COLO829 (cell line): ENCODE data around the gene ASB4.

Experiments used
- DNase-seq: peaks from one replicate; pipeline ENCODE4 v3.0.0; 2012; ENCODE audit warnings: low spot score

ASB4 gene

GRCh38 chr7:95553939-95554338, 68.2 kb downstream of the ASB4 start:
- no peak for DNase-seq

- DNase-seq = no peak
Observed at GRCh38 chr7:95556777-95557176, 71.0 kb downstream of the ASB4 start.

DNA sequence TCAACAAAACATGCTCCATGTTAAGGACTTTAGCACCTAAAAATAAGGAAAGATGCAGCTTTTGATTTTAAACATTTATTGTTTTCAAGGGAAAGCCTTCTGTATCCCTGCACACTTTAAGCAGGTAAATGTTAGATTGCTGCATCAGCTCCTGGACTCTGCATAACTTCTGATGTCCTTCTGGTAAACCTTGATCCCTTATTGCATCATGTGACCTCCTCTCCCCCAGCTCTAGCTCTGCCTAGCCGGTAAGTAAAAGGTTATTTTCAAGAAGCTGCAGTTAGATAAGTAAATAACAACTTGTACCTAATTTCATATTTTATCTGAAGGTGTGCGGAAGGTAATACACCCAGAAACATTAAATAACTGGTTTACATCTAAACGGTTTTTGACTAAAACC, 73.1 kb downstream of the ASB4 start:
- no peak for DNase-seq

DNA sequence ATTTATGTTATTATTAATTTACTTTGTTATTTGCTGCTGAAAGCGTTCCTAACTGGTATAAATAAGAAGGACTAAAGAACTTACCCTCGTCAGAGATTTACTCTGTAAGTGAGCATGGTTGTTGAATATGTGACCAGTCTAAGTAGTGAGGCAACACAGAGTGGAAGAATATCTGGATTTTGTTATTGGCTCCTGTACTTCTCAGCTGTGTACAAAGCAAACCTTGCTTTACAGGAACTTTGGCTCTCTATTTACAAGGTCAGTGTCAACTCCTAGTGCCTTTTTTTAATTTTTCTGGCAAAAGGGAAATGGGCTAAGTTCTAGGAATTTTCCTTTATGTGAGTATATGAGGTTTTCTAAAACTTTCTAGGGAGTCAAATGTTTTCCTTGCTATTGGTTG, 74.9 kb downstream of the ASB4 start:
- DNase-seq = no peak

- no peak for DNase-seq
Observed at GRCh38 chr7:95569720-95570119, 84.0 kb downstream of the ASB4 start.

GRCh38 chr7:95577137-95577536, 91.4 kb downstream of the ASB4 start:
- peak; percentile 74 for DNase-seq

DNA sequence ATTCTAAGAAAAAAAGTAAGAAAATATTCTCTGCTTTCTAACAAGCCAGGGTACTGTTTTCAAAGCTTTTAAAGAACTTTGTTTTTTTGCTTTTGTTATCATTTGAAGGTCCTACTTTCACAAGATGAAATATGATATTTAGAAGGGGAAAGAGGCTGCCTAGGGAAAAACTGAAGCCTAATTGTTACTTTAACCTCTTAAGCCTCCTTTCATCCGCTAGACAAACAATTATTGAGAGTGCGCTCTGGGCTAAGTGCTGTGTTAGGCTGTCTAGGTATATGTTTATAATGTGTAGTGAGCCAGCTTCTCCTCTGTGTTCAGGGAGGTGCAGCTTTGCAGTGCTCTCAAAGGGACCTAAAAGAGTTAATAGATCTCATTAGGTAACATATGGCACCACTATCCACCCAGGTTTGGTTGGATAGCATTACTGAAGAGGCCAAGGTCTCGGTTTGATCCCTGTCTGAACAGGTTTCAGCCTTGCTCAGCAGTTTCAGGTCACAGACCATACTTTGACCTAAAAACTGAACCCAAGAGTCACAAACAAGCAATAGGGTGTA, 92.6 kb downstream of the ASB4 start:
- DNase-seq = peak; percentile 66

GRCh38 chr7:95579318-95579717, 93.6 kb downstream of the ASB4 start:
- DNase-seq = no peak

- no peak for DNase-seq
Observed at GRCh38 chr7:95581467-95581866, 95.7 kb downstream of the ASB4 start.

- no peak for DNase-seq
Observed at GRCh38 chr7:95582578-95583293, 97.0 kb downstream of the ASB4 start.

DNA sequence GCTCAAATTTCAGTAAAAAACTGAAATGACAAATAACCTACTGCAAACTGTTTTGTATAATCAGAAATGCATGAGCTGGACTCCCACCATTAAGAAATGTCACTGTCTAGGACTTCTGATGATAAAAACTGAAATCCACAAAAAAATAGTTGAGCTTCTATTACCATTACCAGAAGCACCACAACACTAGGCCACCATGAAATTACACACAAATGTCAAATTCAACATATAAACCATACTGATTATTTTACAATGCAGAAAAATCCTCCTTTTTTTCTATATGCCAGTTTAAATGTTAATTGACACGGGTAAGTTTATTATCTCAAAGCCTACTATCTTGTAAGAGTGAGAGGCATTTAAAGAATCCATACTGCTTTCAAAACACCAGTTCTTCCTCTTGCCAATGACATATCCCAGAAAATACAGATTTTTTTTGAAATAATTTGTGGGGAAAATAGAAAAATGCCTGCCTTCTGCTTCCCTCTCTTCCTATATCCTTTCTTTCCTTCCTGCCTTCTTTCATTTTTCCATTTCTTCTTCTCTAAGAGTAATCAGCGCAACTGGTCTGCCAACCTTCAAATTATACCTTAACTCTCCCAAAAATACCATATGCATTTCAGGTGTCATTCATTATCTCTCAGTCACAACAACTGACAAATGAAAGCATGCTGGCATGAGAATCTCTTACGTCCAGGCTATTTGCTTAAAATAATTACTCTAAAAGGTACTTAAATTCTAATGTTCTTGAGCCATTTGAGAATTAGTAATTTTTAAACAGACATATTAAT, 98.3 kb downstream of the ASB4 start:
- no peak for DNase-seq

- DNase-seq = no peak
Observed at GRCh38 chr7:95584769-95585425, 99.2 kb downstream of the ASB4 start.

DNA sequence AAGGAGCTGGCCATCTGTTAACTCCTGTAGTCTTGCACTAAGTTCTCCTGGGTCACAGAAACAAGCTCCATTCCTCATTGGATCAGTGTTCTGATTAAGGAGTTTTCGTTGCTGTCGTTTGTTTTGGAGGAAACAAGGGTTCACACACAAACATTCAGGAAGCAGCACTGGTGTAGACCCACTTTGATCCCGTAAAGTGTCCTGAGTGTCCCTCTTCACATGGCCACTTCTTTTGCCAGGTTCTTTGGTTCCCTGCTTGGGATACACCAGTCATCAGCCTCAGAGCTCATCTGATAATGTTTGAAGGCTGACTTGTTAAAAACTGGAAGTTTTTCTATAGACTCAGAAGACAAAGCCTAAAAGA, 99.7 kb downstream of the ASB4 start:
- DNase-seq = no peak

DNA sequence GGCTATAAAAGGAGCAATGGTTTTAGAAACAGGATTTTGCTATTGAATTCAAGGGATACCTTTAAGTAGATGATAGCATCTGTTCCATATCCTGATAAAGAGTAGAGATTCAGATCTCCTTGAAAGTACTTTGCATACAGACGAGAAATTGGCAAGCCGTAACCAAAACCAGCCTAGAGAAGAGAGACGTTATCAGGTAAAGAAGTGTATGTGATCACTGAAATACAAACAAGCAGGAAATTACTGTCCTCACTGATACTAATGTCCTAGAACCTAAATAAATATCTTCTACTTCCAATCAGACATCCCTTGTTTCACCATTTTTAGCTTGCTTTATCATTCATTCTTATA, 101.2 kb downstream of the ASB4 start:
- DNase-seq = no peak

- DNase-seq = peak; percentile 44
Observed at GRCh38 chr7:95589031-95589430, 103.3 kb downstream of the ASB4 start.

- DNase-seq = no peak
Observed at GRCh38 chr7:95589766-95590165, 104.0 kb downstream of the ASB4 start.
